ENCODE results near the gene PIP5K1C. TPM values are rescaled to one million over a fixed set of nuclear protein-coding genes. Genes with fewer than 3 reads are reported as not detected.

The PIP5K1C gene
- total and polyA plus RNA-seq, 9 of the 15 experiments (the other 6 are each of a cell fraction or from before 2014, with no cell fraction given), result 0.38 to 22.1 (median 4.1) TPM

- TF ChIP-seq, protein P1, sequence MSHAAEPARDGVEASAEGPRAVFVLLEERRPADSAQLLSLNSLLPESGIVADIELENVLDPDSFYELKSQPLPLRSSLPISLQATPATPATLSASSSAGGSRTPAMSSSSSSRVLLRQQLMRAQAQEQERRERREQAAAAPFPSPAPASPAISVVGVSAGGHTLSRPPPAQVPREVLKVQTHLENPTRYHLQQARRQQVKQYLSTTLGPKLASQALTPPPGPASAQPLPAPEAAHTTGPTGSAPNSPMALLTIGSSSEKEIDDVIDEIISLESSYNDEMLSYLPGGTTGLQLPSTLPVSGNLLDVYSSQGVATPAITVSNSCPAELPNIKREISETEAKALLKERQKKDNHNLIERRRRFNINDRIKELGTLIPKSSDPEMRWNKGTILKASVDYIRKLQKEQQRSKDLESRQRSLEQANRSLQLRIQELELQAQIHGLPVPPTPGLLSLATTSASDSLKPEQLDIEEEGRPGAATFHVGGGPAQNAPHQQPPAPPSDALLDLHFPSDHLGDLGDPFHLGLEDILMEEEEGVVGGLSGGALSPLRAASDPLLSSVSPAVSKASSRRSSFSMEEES (CRISPR knock-in tag; IDR thresholded peaks at IDR 0.05), result no peak
- TF ChIP-seq, protein P2, sequence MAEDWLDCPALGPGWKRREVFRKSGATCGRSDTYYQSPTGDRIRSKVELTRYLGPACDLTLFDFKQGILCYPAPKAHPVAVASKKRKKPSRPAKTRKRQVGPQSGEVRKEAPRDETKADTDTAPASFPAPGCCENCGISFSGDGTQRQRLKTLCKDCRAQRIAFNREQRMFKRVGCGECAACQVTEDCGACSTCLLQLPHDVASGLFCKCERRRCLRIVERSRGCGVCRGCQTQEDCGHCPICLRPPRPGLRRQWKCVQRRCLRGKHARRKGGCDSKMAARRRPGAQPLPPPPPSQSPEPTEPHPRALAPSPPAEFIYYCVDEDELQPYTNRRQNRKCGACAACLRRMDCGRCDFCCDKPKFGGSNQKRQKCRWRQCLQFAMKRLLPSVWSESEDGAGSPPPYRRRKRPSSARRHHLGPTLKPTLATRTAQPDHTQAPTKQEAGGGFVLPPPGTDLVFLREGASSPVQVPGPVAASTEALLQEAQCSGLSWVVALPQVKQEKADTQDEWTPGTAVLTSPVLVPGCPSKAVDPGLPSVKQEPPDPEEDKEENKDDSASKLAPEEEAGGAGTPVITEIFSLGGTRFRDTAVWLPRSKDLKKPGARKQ (CRISPR knock-in tag; IDR thresholded peaks at IDR 0.05), result no peak
- no peak for TF ChIP-seq SPI1 (IDR thresholded peaks at IDR 0.05; ENCODE audit: borderline replicate concordance, low read depth, low read length)
- no peak for TF ChIP-seq ZNF24 (IDR thresholded peaks at IDR 0.05)
- no peak for TF ChIP-seq ZNF239 (CRISPR knock-in tag; IDR thresholded peaks at IDR 0.05)
- no peak for TF ChIP-seq WHSC1 (IDR thresholded peaks at IDR 0.05; ENCODE audit: low read length)
- no peak for TF ChIP-seq ETV5 (CRISPR knock-in tag; IDR thresholded peaks at IDR 0.05; ENCODE audit: low read depth)
- TF ChIP-seq BRD4 (IDR thresholded peaks at IDR 0.05), result no peak
- no peak for TF ChIP-seq NR2C2 (CRISPR knock-in tag; IDR thresholded peaks at IDR 0.05)
- TF ChIP-seq NR2C2 (tag; IDR thresholded peaks at IDR 0.05), result no peak
- no peak for TF ChIP-seq POLR2AphosphoS2 (IDR thresholded peaks at IDR 0.05; ENCODE audit: low read length)
- TF ChIP-seq SUPT5H (IDR thresholded peaks at IDR 0.05), result no peak
- TF ChIP-seq, protein P3, sequence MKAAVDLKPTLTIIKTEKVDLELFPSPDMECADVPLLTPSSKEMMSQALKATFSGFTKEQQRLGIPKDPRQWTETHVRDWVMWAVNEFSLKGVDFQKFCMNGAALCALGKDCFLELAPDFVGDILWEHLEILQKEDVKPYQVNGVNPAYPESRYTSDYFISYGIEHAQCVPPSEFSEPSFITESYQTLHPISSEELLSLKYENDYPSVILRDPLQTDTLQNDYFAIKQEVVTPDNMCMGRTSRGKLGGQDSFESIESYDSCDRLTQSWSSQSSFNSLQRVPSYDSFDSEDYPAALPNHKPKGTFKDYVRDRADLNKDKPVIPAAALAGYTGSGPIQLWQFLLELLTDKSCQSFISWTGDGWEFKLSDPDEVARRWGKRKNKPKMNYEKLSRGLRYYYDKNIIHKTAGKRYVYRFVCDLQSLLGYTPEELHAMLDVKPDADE (conservative IDR thresholded peaks at IDR 0.05; ENCODE audit: control insufficient read depth, low read depth, low read length), result no peak
- TF ChIP-seq, protein P4, sequence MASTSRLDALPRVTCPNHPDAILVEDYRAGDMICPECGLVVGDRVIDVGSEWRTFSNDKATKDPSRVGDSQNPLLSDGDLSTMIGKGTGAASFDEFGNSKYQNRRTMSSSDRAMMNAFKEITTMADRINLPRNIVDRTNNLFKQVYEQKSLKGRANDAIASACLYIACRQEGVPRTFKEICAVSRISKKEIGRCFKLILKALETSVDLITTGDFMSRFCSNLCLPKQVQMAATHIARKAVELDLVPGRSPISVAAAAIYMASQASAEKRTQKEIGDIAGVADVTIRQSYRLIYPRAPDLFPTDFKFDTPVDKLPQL (IDR thresholded peaks at IDR 0.05; ENCODE audit: extremely low read depth, insufficient read length), result no peak
- no peak for TF ChIP-seq LEF1 (IDR thresholded peaks at IDR 0.05)
- no peak for TF ChIP-seq POLR2B (IDR thresholded peaks at IDR 0.05; ENCODE audit: low read depth, partially characterized antibody)
- no peak for TF ChIP-seq ZNF165 (CRISPR knock-in tag; IDR thresholded peaks at IDR 0.05; ENCODE audit: borderline replicate concordance)
- no peak for TF ChIP-seq MIER1 (IDR thresholded peaks at IDR 0.05; ENCODE audit: low read depth)
- no peak for TF ChIP-seq ZNF224 (CRISPR knock-in tag; IDR thresholded peaks at IDR 0.05)
- TF ChIP-seq E2F8 (IDR thresholded peaks at IDR 0.05; ENCODE audit: low read depth, partially characterized antibody), result no peak
- TF ChIP-seq PTBP1 (IDR thresholded peaks at IDR 0.05; ENCODE audit: low read depth, low read length), result no peak
- TF ChIP-seq CEBPG (CRISPR knock-in tag; IDR thresholded peaks at IDR 0.05), result no peak
- no peak for TF ChIP-seq CEBPG (tag; conservative IDR thresholded peaks at IDR 0.05 in 1 of 2, IDR thresholded peaks at IDR 0.05 in 1 of 2)
Observed at GRCh38 chr19:3618144-3618810, 82.0 kb downstream of the PIP5K1C start (continued).
